ENCODE measurements around the gene VPS16. TPM values are rescaled to one million over a fixed set of nuclear protein-coding genes. Genes with fewer than 3 reads are reported as not detected.

The VPS16 gene
- total and polyA plus RNA-seq, 2 of the 8 experiments (the other 6 are each of a cell fraction or from before 2014, with no cell fraction given), result 23.8 to 25.9 TPM

GRCh38 chr20:2903686-2904085 lies 63.1 kb downstream of the VPS16 start:
- H2AFZ ChIP-seq (ENCODE audit: low read length), result no peak overlapping the region
- H2BK5ac ChIP-seq (ENCODE audit: low read depth, low read length), result no peak overlapping the region
- no peak overlapping the region for H4K8ac ChIP-seq (ENCODE audit: extremely low read depth, insufficient read depth, low read length)
- no peak for TF ChIP-seq SIX5 (IDR thresholded peaks at IDR 0.05; ENCODE audit: low read depth, low read length)
- H3K79me1 ChIP-seq (ENCODE audit: low read depth, low read length), result no peaks in the 10 kb centered on the region; the same call in 1 of the 2 replicates
- H3K9me3 ChIP-seq (ENCODE audit: insufficient read depth in 2 of 2, low read depth in 1 of 2, low read length in 1 of 2), result peaks cover 4 to 8% of the 10 kb centered on the region in 2 experiments
- no peak overlapping the region for H4K5ac ChIP-seq (ENCODE audit: insufficient read length, low read depth, low read length)
- H3K4me3 ChIP-seq (ENCODE audit: extremely low read depth in 1 of 4, insufficient read depth in 2 of 4, low read depth in 3 of 4, low read length in 4 of 4), result no peak overlapping the region
- H3K4me2 ChIP-seq (ENCODE audit: insufficient read depth in 1 of 2, low read depth in 2 of 2, low read length in 2 of 2), result no peak overlapping the region
- no peak for FAIRE-seq
- H3K23ac ChIP-seq (ENCODE audit: insufficient read length), result no peak overlapping the region
- no peaks in the 10 kb centered on the region; a peak in 1 of 8 replicates for H3K36me3 ChIP-seq (ENCODE audit: control insufficient read depth in 2 of 4, insufficient read depth in 4 of 4, low read length in 3 of 4)
- no peaks in the 10 kb centered on the region for H3K27me3 ChIP-seq (replicated peaks in 1 of 4; ENCODE audit: control insufficient read depth in 3 of 4, extremely low read depth in 1 of 4, insufficient read depth in 3 of 4, low read length in 3 of 4)
- no peaks in the 10 kb centered on the region for H4K20me1 ChIP-seq (replicated peaks in 1 of 2; ENCODE audit: control insufficient read depth in 1 of 2, insufficient read depth in 2 of 2, low read length in 2 of 2)
- no peak overlapping the region for H2BK120ac ChIP-seq (replicated peaks; ENCODE audit: low read depth, low read length)
- no peak overlapping the region for H2BK12ac ChIP-seq (ENCODE audit: low read depth, low read length)
- H2BK20ac ChIP-seq (ENCODE audit: low read length), result no peak overlapping the region
- no peak overlapping the region for H2AK5ac ChIP-seq (ENCODE audit: low read depth, low read length)
- H3K14ac ChIP-seq (ENCODE audit: insufficient read length), result no peak overlapping the region
- H3K4me1 ChIP-seq (replicated peaks in 1 of 4; ENCODE audit: control insufficient read depth in 3 of 4, insufficient read depth in 4 of 4, low read length in 3 of 4), result no peaks in the 10 kb centered on the region
- H3K18ac ChIP-seq (ENCODE audit: extremely low read depth, low read length), result no peak overlapping the region
- peaks cover 3 to 27% of the 10 kb centered on the region in 2 experiments; a peak in 3 of 4 replicates for H3K79me2 ChIP-seq (ENCODE audit: control insufficient read depth in 1 of 2, insufficient read depth in 2 of 2, low read length in 2 of 2)
- no peak for DNase-seq (ENCODE audit: low read depth in 1 of 2, low spot score in 2 of 2)
- WGBS, 2 experiments (ENCODE audit: extremely low coverage in 1 of 2, insufficient coverage in 1 of 2, insufficient read length in 1 of 2, insufficient replicate concordance in 2 of 2, low coverage in 1 of 2, low lambda C conversion rate in 2 of 2, missing lambda C conversion rate in 1 of 2), result 95 to 100% methylated on average over 1 to 6 of the region's 6 CpGs
- ChIA-PET POLR2A (ENCODE audit: partially characterized antibody) (interaction anchor here (0.6 kb wide), 1 partner anchor 54 kb away, joined by 4 read pairs; no protein-coding TSS in a partner anchor), CTCF (ENCODE audit: partially characterized antibody) (interaction anchor here (0.6 kb wide), 1 partner anchor 235 kb away, joined by 6 read pairs; no protein-coding TSS in a partner anchor)
- no peak overlapping the region for H2BK15ac ChIP-seq (ENCODE audit: low read length)
- no peak overlapping the region for H4K91ac ChIP-seq (replicated peaks; ENCODE audit: insufficient read length, low read length)
- H3K56ac ChIP-seq (replicated peaks; ENCODE audit: insufficient read length, low read depth, low read length), result no peak overlapping the region
- H3K23me2 ChIP-seq (ENCODE audit: low read depth, low read length), result no peaks in the 10 kb centered on the region
- H3K9ac ChIP-seq (replicated peaks in 1 of 4; ENCODE audit: extremely low read depth in 1 of 4, low read depth in 3 of 4, low read length in 3 of 4), result no peak overlapping the region
- H3K4ac ChIP-seq (replicated peaks; ENCODE audit: insufficient read length, low read depth, low read length), result no peak overlapping the region
- H3K27ac ChIP-seq (ENCODE audit: low read depth, low read length), result no peak overlapping the region
